SK-N-MC (cell line): ENCODE measurements around the gene ADRB2.

Experiments
- EZH2 ChIP-seq: fragments of 200-600 bp; sonication (generic); IDR thresholded peaks from one replicate; pipeline ENCODE4 v1.6.1; 2017; ENCODE audit warnings: antibody characterized with exemption
- POLR2AphosphoS5 ChIP-seq: IDR thresholded peaks from 2 replicates; pipeline ENCODE4 v1.6.1; 2012; ENCODE audit warnings: mild to moderate bottlenecking, low read depth, low read length, borderline replicate concordance

DNA sequence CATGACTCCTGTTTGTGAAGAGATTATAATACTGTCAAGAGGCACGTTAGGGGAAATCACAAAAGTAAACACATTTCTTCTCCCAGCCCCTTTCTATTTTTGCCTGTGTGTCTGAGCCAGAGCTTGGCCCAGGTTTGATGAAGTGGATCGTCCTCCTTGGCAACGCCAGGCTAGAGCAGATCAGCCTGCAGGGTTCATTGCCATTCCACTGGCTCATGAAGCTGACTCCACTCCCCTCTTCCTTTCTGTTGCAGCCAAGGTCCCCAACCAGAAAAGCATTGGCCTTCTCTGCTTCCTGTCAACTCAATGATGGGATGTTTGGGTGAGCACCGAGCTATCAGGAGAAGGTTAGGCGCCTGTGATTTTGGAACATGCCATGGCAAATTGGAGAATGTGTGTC, 3.3 kb downstream of the ADRB2 start:
- TF ChIP-seq EZH2 (no peak), POLR2AphosphoS5 (no peak)
